HG02852 (cell line): ENCODE measurements around the gene KLHL29.

Experiments used
- ATAC-seq: cut with Tn5 transposase; IDR thresholded peaks from one replicate; pipeline ENCODE4 v1.9.1; 2021; ENCODE audit warnings: mild to moderate bottlenecking, moderate library complexity; ENCODE audit not compliant: unreplicated experiment

KLHL29 gene

DNA sequence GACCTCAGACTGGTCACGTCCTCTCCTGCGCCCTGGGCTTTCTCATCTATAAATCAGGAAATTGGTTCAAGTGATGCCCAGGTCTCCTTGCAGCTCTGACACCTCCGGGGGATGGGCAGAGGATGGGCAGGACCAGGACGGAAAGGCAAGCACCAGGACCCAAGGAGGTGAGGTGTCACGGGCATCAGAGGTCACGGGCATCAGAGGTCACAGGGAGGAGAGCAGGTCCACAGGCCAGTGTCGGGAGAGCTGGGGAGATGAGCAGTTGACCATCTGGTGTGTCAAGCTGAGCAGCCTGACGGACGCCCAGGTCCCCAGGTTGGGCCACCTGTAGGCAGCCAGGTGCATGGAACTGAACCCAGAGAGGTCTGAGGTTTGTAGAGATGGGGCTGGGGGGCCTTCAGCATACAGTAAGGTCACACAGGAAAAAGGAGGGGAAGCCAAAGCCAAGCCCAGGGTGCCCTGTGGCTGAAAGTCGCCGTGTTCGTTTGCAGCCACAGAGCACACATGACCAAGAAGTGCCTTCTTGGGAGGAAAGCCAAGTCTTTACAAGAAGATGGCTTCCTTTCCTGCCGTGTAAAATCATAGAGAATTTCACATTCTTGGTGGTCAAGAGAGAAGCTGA is 301.5 kb downstream of the KLHL29 start:
- no peak for ATAC-seq

DNA sequence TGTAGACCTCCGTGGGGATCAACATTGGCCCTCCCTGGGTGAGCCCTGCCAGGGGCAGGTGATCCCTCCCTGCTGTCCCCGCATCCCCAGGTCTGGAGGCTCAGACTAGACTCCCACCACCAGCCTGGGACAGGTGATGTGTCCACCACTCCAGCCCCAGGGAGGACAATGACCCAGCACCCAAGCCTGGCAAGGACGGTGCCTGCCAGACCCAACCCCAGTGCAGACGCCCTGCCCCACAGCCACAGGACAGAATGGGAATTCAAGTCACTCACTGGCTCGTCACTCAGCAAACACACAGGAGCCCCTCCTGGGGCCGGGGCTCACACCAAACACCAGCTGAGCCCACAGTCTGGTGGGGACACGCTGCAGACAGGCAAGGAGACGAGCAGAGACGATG is 302.2 kb downstream of the KLHL29 start:
- no peak for ATAC-seq

DNA sequence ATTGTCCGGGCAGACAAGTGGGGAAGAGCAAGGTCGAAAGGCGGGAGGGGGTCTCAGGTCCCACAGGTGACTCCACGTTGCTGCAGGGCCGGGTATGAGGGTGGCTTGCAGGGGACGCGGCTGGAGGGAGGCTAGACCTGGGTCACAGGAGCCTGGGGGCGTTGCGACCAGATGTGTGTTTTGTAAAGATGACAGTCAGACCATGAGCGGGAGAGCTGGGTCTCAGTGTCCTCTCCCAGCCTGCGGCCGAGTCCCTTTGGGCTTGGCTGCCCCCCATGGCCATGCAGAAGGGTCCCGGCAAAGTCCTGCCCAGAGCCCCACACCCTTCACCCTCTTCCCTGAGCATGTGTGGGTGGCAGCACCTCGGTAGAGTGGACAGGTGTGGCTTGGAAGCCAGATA is 302.7 kb downstream of the KLHL29 start:
- no peak for ATAC-seq

DNA sequence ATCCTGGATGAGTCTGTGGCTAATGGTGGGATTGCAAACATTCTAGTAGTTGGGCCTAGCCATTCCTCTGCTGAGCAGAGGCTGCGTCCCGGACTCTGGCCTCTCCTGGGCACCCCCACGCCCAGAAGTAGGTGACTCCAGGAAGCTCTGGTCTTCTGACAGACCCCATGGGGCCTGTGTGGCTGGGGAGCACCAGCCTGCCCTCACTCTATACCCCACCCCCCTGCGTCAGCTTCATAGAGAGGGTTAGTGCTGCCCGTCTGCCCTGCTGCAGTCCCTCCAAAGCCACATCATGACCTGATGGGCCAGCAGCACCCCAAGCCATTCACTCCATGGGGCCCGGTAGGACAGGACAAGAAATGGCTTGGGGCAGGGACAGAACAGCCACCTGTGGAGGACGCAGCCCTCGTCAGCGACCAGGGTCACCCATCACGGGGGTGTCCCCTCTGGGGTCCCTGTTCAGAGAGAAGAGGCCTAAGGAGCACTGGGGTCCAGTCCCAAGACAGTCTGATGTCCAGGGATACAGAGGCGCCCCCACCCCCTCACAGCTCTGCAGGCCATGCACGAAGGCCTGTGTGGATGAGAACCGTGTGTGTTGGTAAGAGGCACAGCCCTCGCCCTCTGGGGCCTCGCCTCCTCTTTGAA is 303.6 kb downstream of the KLHL29 start:
- ATAC-seq: no peak

DNA sequence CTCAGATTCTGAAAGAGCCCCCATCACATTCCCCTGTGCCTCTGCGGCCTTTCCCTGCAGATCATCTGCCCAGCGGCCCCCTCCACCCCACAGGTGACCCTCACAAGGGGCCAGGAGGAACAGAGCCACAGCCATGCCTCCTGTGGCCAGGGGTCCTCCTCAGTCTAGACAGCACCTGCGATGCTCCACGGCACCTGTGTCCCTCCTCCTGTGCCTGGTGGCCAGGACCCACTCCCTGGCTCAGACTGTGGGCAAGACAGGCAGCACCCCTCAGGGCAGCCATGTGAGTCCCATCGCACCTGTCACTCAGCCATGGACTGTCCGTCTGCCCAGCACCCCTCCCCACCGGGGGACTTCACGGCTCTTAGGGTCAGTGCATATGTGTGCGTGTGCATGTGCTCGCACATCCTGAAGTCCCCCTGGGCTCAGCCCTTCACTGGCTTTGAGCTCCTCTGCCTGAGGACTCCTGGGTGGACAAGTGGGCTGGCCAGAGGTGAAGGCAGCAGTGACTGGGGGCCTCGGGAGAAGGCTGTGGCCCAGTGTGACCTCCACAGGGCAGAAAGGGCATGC is 304.2 kb downstream of the KLHL29 start:
- no peak for ATAC-seq

DNA sequence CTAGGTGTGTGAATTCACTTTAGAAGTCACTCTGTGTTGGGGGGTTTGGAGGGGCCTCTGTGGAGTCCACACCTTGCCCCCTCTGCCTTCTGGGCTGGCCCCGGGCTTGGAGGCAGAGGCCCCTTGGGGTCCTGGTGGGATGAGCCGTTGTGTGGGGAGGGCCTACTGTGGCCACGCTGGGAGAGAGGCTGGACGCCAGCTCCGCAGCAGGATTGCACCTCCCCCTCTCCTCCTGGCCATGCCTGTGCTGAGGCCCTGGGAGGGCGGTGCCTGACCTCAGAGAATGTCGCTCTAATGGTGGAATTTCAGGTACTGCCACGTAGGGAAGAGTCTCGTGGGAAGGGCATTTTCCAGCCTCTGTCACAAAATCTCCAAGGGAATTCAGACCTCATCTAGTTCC is 304.9 kb downstream of the KLHL29 start:
- no peak for ATAC-seq

DNA sequence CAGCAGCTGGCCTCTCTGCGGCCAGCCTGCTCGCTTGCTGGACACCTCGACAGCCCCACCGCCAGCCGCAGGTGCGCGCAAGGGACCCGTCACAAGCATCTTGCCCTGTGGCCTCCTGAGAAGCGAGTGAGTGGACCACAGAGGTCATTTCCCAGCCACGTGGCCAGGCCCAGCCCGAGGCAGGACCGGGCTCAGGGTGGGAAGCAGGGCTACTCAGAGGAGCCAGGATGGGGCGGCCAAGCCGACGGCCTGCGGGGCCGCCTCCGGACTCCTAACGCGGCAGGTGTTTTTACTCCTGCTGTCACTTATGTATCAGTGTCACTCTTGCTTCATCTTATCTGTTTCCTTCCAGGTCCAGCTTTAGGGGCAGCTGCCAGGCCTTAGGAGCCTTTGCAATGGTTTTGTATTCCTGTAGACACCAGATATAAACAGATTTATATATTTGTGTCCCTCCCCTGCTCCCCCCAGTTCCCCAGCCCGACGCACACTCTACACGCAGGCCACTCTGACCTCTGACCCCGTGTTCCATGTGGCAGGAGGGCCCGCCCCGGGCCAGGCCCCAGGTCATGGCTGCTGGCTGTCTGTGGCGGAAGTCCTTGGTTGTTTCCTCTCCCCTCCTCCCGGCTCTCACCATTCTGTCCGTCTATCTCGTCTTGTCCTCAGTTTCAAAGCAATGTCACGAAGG is 305.6 kb downstream of the KLHL29 start:
- ATAC-seq: no peak

DNA sequence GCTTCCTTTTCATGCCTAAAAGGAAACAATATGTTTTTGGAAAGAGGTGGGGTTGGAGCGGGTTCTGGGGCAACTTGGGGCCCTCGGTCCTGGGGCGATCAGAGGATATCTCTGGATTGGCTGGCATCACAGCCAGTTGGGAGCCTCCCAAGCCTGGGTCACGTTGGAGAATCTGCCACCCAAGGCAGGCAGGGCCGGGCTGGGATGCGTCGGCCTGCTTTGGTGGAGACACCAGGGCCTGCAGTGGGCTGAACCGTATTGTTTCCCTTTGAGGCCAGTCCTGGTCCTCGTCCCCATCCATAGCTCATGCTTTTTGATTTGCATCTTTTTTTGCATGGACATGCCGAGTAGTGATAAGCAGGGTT is 306.1 kb downstream of the KLHL29 start:
- ATAC-seq: no peak

DNA sequence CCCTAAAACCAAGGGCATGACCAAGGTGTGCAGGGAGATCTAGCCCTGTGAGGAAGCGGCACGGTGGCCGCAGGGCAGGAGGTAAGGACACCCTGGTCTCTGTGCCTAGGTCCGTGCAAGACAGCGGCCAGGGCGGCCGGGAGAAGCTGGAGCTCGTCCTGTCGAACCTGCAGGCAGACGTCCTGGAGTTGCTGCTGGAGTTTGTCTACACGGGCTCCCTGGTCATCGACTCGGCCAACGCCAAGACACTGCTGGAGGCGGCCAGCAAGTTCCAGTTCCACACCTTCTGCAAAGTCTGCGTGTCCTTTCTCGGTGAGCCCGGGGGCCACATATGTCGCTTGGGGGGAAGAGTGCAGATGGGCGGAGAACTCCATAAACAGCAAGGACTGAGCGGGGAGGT is 306.6 kb downstream of the KLHL29 start:
- ATAC-seq: no peak

DNA sequence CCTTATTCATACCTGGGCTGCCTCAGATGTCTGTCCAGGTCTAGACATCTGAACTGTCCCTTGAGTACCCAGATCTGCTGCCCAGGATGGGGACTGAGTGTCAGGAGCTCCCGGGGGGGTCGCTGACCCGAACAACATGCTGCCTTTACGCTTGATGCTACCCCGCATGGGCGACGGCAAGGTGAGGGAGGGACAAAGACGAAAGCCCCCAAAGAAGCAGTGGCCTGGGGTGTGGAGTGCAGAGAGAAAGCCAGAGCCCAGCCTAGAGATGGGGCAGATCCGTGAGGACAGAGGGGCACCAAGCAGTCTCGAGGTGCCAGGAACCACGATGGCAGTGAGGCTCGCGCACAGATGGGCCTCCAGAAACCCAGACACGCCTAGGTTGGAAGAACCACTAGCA is 307.3 kb downstream of the KLHL29 start:
- ATAC-seq: no peak

DNA sequence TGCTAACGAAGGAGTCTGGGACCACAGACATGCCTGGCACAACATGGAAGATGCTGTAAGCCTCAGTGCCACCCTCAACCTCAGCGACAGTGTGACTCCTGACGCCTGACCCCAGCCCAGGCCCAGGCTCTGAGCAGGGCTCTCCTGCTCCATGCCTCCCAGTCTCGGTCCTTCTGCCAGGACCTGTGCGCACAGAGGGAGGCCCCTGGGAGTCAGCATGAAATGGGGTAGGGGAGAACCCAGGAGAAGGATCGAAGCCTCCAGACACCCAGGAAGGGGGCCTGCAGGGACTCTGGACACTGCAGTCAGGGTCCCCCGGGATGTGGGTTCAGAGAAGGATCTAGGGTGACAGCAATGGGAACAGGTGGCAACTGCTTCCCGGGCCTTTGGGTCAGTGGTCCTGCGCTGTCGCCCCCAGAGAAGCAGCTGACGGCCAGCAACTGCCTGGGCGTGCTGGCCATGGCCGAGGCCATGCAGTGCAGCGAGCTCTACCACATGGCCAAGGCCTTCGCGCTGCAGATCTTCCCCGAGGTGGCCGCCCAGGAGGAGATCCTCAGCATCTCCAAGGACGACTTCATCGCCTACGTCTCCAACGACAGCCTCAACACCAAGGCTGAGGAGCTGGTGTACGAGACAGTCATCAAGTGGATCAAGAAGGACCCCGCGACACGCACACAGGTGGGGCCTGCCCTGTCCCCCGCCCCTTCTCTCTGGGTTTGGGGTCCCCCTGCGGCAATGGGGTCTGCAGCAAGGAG is 308.0 kb downstream of the KLHL29 start:
- ATAC-seq: no peak

DNA sequence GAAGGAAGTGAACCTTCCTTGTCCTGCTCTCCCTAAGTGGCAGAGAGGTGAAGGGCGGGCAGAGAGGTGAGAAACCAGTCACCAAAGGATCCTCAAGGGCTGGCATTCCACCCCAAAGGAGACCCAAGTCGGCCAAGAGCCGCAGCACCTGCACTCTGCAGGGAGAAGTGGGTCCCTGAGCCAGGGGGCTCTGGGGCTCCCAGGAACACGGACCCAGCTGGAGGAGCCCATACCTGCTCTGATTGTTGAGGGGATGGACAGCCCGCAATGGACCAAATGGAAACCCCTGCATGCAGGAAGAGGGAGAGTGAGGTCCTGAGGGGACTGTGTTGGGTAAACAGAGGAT is 308.6 kb downstream of the KLHL29 start:
- ATAC-seq: no peak

DNA sequence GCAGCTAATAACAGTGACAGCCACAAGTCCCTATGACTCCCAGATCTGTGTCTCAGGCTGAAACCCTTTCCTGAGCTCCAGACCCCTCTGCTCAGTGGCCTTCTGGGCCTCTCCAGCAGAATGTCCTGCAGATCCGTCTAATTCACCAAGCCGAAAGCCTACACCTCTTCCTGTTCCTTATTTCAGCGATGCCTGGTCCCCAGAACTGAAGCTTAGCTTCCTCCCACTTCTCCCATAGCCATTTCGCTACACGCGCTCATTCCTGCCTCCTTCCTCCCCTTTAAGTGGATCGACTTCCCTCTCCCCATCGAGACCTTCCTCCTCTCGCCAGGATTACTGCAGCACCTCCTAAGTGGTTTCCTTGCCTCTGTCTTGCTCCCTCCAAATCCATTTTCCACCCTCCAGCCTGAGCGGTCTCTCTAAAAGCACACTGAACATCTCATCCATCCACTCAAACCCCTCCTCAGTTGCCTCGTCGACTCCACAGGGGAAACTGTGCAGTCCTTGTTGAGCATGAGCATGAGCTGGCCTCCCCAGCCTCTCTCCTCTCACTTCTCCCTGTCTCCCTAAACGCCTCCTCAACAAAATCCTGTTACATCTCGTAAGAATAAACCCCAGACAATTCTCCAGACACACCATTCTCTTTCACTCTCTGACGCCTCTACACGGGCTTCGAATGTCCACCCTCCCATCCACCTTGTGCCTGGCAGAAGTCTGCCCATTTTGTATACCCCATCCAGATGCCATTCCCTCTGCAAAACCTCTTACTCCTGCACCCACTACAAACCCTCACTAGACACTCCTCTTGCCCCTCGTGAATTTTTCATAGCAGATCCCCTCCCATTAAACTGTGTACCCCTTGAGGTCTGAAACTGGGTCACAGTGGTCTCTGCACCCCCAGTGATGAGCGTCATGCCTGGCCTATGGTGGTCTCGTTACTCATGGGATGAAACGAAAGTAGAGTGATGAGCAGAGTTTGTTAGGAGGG is 309.4 kb downstream of the KLHL29 start:
- ATAC-seq: no peak

DNA sequence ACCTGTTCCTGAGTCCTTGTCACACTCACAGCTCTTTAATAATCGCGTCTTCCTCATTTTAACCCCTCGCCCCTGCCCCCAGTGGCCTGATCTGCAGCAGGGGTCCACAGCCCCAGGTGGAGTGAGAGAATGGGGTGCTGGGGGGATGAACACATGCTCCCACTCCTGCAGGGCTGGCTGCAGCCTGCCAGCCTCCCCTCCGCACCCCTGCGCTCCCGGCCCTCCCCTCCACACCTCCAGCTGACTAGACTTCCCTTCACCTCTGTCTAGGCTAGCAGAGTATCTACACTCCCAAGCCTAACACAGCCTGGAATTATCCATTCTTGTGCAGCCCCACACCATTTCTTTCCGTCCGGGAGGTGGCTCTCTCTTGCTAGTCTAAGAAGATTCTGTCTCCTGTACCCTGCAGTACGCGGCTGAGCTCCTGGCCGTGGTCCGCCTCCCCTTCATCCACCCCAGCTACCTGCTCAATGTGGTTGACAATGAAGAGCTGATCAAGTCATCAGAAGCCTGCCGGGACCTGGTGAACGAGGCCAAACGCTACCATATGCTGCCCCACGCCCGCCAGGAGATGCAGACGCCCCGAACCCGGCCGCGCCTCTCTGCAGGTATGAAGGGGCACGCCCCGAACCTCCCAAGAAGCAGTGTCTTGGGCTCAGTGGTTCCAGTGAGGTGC is 310.4 kb downstream of the KLHL29 start:
- no peak for ATAC-seq

DNA sequence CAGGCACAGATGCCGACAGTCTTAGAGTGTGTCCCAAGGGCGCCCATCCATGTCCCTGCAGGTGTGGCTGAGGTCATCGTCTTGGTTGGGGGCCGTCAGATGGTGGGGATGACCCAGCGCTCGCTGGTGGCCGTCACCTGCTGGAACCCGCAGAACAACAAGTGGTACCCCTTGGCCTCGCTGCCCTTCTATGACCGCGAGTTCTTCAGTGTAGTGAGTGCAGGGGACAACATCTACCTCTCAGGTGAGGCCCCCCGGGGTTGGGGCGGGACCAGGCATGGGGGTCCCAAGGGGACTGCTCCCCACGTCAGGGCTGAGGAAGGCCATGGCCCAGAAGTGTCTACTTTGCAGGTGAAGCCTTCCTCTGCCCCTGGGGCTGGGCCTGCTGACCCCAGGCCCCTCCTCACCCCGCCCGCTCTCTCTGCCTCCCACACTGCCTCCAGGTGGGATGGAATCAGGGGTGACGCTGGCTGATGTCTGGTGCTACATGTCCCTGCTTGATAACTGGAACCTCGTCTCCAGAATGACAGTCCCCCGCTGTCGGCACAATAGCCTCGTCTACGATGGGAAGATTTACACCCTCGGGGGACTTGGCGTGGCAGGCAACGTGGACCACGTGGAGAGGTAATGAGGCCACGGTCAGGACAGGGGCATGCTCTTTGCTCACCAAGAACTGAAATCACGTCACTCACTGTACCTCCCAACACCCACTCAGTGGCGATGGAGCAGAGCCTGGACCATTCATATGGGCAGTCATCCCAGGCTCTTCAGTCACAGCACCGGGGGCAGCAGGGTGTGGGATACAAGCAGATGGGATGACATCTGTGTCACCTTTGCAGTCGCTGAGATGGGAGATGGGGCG is 311.1 kb downstream of the KLHL29 start:
- no peak for ATAC-seq

DNA sequence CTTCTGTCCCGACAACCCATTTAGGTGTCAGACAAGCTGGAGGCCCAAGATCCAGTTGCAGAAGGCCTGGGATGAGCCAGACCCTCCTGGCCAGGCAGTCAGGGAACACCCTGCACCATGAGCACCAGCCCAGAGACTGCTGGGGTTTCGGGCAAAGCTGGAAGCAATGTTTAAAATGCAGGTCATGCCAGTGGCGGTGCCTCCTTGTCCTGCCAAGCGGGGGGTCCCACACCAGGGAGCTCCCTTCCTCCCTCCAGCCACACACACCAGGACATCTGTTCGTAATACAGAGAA is 311.7 kb downstream of the KLHL29 start:
- no peak for ATAC-seq

DNA sequence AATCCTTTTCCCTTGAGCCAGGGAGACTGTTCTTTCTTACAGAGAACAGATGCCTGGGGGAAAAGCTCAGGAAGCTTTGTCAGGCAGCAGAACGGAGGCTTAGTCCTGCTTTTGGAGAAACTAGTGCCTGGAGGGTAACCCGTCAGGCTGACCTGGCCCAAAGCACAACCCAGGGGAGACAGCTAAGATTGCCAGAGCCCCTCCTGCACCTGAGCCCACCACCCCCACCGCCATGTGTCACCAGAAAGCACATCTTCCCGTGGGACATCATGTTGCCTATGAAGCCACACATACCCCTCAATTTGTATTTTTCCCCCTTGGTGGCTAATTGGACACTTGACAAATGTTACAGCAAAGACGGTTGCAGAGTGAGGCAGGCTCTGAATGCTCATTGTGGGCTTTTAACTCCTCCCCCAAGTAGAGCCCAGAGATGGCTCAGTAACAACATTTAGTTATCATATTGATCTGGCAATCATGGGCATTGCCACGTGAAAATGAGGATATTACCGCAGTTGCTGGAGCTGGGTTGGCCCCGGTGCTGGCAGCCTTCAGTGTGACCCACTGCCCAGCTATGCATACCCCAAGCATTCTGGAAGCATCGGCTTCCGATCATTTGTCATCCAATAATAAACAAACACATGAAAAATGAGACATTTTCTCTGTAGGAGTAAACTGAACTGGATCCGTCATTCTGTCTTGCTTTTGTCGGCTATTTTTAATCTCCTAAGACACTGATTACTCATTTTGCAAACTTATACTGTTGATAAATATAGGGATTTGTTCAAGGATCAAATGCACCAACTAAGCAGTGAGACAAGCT is 312.5 kb downstream of the KLHL29 start:
- ATAC-seq: no peak

DNA sequence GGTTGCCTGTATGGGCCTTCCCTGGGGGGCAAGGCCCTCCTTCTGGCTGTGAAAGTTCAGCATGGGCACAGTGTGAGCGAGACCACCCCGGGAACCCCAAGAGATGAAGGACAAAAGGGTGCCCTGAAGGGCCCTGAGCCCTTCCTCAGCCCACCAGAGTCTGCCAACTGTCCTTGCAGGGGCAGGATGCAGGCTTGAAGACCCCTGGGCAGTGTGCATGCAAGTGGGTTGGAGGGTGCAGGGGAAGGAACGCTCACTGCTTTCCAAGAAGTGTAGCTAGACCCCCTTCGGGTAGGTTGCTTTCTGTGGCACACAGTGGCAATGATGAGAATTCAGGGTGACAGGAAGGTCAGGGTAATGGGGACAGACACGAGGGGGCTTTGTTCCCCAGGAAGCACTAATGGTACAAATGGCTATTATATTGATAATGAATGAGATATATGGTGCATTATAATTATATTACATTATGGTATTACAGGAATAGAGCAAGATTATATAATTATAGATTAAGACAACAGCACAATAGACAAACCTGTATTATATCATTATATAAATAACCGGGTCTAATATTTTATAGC is 313.2 kb downstream of the KLHL29 start:
- no peak for ATAC-seq
